Left hindlimb (tissue), 1 donor: ENCODE measurements around the gene C2.
A peak's percentile ranks its signal among the peaks of the same experiment; 100 is the strongest.
"Not testable (repeated sequence)": the region's sequence is repeated elsewhere in the genome, so short reads cannot be mapped to it uniquely, and the experiment has no call there.

Experiments
- DNase-seq: peaks from one replicate; pipeline ENCODE4 v3.0.0-alpha.2; 2018

The C2 gene

DNA sequence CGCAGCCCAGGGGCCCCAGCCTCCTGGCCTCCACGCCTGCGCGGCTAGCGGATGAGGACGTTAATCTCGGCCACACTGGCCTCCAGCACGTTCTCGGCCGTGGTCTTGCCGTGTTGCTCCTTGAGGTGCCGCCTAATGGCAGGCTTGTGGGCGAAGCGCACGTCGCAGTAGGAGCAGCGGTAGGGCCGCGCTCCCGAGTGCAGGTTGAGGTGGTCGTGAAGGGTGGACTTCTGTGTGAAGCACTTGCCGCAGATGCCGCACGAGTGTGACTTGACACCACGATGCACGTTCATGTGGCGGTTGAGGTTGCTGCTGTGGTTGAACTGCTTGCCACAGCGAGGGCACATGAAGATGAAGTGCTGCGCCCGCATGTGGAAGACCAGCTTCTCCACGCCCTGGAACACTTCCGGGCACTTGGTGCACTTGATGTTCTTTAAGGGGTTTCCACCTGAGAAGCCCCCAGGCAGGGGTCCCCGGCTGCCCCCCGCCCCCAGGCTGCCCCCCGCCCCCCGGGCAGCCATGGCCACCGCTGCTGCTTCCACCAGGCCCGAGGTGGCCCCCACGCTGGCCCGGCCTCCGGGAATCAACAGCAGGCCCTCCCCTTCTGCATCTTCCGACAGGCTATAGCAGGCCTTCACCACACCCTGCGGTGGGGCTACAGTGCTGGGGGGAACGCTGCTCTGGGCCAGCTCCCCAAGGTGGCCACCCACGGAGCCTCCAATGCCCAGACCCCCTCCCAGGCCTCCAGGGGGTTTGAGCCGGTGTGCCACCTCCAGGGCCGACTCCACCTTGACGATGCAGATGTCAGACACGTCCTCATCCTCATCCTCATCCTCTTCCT is 27.4 kb upstream of the C2 start:
- no peak for DNase-seq

DNA sequence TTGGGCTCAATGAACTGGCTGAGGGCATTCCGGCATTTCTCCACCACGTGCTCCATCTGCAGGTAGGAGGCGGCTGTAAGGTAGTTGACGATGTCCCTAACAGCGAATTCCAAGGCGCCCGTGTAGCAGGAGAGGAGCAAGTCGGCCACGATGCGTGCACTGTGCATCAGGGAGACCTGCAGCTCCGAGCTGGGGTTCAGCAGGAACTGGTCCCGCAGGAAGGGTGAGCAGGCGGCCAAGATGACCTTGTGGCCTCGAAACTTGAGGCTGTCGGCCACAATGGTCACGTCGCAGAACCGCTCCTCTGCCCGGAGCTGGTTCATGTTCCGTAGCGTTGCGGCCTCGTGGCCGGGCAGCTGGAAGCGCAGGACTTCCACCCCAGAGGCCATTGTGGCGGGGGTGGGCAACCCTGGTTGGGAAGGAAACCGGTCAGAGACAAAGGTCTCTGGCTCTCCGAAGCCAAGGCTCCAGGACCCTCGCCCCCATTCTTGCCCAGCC is 26.6 kb upstream of the C2 start:
- peak; percentile 42 for DNase-seq

DNA sequence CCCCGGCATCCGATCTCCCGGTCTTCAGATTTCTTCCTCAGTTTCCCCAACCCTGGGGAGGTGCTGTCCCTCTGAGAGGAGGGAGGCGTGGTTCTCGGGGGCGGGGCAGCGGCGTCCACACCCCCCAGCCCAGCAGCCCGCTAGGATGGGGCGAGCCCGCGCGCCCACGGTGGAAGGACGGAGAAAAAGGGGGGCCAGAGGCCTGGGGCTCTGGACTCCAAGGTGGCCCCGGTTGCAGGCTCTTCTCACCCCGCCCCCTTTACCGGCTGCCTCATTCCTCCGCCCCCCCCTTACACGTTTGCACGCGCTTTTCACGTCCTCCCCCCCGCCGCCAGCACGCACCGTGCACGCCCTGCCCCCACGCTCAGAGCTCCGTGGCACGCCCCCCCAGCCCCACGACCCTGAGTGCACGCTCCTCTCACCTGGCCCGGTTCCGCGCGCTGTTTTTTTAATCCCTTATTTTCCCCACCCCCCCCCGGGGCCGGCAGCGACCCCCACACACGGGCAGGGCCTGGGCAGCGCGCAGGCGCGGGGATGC is 26.0 kb upstream of the C2 start:
- DNase-seq: peak; percentile 79

DNA sequence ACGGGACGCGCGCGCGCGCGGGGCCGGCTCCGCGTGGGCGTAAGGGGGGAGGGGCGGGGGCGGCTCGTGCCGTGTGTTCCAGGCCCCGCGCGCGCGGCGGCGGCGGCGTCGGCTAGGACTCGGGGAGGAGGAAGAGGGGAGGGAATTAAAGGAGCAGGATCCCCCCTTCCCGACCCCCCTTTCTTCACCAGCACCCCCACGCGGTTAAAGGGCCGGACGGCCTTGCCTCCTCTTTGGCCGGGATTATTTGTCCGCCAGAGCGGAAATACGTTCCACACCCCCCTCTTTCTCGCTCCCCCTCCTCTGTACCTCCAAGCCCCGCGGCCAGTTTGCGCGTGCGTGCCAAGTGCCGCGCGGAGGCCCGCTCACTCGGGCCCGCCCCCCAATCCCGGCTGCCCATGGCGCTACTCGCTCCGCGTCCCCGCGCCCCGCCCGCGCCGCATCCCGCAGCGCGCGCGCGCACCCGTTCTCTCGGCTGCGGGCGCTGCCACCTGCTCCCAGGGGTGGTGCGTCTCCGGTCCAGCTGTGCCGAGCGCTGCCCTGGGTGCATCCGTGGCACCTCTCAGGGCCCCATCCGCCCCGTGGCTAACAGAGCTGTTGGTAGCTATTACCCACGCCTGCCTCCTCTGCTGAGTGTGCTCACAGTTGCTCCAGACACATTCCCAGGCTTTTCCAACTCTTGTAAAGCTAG is 25.4 kb upstream of the C2 start, which contains the start of gene ZBTB12:
Gene ZBTB12, minus strand, starts transcription at position 134 of the 691 bp plus-strand sequence. CDS start 781 bp downstream, outside the sequence.
- peak; percentile 98 for DNase-seq

DNA sequence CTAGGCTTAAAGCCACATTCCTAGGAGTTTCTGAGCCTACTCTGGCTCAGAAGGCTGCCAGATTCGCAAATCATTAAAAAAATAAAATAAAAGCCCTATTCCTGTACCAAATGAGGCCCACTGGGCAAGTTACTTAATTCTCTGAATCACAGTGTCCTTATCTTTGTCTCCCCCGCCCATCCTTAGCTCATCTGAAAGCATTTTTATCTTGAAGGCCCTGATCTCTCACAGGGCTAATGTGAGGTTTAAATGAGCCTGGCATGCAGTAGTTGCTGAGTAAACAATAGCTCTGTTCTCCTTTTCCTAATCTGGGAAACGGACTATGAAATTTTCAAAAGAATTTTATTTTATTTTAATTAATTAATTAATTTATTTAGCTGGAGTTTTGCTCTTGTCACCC is 23.6 kb upstream of the C2 start:
- no peak for DNase-seq

DNA sequence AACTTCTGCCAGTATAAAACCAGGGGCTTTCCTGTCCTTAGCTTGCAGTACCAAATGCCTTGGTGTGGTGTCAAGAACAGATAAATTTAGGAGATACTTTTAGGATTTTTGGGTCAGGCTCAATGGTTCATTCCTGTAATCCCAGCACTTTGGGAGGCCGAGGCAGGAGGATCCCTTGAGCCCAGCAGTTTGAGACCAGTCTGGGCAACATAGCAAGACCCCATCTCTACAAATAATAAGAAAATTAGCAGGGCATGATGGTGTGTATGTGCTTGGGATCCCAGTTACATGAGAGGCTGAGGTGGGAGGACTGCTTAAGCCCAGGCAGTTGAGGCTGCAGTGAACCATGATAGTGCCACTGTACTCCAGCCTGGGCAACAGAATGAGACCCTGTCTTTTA is 22.5 kb upstream of the C2 start:
- DNase-seq: no peak

DNA sequence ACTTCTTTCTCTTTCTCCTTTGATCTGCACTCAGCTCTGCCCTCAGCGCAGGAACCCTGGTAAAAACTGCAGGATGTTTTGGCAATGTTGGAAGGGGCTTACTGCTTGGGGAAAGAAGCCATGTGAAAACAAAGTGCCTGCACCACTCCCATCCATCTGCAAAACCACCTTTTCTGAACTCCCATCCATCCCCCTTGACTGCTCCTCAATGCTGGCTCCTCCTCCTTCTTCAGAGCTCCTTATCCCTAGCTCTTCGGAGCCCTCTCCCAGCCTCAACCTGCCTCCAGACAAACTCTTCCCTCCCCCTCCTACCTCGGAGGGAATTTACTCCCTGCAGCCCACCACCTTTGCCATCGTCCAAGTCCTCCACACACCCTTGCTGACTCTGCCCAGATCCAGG is 21.4 kb upstream of the C2 start:
- no peak for DNase-seq

DNA sequence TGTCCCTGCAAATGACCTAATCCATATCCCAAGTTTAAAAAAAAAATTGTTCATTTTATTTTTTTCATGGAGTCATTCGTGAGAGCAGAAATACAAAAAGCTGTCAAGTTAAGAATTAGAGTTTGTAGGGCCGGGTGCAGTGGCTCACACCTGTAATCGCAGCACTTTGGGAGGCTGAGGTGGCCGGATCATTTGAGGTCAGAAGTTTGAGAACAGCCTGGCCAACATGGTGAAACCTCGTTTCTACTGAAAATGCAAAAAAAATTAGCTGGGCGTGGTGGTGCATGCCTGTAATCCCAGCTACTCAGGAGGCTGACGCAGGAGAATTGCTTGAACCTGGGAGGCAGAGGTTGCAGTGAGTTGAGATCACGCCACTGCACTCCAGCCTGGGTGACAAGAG is 20.8 kb upstream of the C2 start:
- DNase-seq: not testable (repeated sequence)

DNA sequence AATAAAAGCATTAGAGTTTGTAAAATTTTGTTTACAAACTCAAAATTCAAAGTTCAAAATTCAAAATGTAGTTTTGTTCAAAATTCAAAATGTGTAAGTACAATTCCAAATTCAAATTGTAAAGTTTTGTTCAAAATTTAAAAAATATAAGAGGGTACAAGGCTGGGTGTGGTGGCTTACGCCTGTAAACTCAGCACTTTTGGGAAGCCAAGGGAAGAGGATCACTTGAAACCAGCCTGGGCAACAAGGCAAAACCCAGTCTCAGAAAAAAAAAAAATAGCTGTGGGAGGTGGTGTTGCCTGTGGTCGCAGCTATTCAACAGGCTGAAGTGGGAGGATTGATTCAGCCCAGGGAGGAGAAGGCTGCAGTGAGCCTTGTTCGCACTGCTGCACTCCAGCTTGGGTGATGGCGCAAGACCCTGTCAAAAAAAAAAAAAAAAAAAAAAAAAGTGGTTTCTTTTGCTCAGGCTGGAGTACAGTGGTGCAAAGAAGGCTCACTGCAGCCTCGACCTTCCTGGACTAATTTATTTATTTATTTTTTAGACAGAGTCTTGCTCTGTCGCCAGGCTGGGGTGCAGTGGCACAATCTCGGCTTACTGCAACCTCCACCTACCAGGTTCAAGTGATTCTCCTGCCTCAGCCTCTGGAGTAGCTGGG is 20.2 kb upstream of the C2 start:
- DNase-seq: no peak

DNA sequence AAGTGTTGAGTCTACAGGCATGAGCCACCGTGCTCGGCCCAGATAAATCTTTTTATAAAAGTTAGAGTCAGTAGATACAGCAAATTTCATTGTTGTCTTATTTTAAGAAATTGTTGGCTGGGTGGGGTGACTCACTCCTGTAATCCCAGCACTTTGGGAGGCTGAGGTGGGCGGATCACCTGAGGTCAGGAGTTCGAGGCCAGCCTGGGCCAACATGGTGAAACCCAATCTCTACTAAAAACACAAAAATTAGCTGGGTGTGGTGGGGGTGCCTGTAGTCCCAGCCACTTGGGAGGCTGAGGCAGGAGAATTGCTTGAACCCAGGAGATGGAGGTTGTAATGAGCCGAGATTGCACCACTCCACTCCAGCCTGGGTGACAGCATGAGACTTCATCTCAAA is 19.3 kb upstream of the C2 start:
- not testable (repeated sequence) for DNase-seq

DNA sequence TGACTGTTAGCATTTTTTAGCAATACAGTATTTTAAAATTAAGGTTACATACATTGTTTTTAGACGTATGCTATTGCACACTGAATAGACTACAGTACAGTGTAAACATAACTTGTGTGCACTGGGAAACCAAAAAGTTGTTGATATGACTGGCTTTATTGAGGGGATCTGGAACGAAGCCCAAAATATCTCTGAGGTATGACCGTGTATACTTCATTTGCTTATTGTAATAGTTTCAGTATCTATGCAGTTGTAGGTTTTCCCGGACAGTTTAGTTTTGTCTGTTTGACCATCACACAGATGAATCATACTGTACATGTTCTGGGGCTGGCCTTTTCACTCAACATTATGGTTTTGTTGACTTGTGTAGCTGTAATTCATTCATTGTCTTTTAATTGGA is 18.7 kb upstream of the C2 start:
- DNase-seq: no peak

DNA sequence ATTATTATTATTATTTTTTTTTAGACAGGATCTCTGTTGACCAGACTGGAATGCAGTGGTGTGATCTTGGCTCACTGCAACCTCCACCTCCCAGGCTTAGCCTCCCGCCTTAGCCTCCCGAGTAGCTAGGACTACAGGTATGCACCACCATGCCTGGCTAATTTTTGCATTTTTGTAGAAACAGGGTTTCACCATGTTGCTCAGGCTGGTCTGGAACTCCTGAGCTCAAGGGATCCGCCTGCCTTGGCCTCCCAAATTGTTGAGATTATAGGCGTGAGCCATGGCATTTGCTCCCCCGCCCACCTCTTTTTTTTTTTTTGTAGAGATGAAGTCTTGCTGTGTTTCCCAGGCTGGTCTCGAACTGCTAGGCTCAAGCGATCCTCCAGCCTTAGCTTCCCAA is 18.2 kb upstream of the C2 start:
- not testable (repeated sequence) for DNase-seq

DNA sequence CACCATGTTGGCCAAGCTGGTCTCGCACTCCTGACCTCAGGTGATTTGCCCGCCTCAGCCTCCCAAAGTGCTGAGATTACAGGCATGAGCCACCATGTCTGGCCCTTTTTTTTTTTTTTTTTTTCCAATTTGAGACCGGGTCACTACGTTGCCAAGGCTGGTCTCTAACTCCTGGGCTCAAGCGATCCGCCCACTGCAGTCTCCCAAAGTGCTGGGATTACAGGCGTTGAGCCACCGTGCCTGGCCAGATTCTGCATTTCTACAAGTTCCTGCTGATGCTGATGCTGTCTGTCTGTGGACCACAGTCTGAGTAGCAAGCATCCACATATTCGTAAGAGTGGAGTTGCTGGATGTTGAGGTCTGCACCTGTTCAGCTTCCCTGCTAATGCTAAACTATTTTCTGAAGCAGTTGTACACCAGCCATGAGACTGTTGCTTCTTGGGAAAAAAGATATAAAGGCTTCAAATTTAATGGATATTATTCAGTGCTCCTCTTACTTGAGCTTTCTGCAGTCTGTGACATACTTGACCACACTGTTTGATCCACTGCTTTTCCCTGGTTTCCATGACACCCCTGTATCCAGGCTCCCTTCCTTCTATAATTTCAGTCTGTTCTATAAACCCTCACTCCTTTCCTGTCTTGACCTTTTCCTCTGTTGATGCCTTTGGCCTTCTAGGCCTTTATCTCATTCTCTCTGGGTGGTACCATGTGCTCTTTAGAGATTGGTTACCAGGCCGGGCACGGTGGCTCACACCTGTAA is 15.5 kb upstream of the C2 start:
- DNase-seq: no peak

DNA sequence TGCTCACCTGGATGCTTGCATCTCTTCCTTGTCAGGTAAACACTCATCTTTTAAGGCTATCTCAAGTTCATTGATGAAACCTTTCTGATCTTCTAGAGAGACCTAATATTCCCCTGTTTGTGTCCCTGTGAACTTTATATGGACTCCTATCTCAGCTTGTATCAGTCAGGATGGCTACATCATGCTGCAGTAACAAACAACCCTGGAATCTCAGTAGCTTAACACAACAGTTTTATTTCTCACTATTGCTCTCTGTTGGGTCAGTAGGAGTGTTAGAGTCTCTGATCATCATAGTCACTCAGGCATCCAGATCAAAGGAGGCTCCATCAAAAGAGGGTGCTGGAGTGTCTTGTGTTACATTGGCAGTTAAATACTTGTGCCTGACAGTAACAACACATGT is 12.2 kb upstream of the C2 start:
- DNase-seq: no peak

DNA sequence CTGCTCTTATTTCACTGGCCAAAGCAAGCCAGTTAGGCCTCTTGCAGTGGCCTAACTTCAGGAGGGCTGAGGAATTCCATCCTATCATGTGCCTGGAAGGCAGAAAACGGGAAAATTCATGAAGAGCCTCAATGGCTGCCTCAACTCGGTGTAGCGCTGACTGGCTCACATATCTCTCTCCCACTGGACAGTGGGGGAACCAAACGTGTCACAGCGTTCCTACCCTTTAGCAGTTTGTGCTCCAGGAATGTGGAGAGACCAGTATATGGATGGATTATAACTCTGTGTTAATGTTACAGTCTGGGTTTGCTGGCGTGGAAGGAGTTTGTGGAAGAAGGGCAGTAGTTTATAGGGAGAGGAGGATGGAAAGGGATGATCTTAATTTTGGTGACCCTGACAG is 11.8 kb upstream of the C2 start:
- no peak for DNase-seq

DNA sequence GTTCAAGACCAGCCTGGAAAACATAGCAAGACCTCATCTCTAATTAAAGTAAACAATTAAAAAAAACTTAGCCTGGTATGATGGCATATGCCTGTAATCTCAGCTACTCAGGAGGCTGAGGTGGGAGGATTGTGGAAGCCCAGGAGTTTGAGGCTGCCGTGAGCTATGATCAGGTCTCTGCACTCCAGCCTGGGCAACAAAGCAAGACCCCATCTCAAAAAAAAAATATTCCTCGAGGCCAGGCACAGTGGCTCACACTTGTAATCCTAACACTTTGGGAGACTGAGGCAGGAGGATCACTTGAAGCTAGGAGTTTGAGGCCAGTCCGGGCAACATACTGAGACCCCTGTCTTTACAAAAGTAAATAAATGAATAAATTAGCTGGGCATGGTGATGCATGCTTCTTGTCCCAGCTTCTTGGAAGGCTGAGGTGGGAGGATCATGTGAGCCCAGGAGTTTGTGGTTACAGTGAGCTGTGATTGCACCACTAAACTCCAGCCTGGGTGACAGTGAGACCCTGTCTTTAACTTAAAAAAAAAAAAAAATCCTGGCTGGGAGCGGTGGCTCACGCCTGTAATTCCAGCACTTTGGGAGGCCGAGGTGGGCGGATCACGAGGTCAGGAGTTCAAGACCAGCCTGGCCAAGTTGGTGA is 9.3 kb upstream of the C2 start:
- DNase-seq: no peak

DNA sequence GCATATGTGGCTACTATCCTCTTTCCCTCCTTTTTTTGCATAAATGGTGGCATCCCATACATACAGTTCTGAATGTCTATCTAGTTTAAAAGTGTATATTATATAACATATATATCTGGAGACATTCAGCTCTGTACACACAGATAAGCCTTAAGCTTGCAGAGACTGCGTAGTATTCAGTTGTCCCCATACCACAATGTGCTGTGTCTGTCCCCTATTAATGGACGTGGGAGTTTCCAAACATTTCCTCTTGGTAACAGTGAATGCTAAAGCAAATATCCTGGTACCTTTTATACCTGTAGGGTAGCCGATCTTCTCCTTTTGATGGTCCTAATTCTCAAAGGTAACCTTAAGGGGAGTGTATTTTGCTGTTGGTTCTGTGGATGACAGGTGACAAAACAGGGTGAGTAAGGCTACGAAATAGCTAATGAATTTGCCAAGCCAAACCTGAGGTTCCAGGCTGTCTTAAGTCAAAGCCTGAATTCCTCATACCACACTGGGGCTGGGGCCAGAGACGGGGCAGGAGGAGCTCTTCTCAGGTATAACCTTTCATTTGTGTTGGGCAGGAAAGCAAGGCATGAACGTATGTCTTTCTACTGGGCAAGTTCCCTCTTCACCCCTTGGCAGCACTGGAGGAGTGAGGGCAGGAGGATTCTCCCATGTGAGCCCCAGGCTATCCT is 7.8 kb upstream of the C2 start:
- DNase-seq: no peak

DNA sequence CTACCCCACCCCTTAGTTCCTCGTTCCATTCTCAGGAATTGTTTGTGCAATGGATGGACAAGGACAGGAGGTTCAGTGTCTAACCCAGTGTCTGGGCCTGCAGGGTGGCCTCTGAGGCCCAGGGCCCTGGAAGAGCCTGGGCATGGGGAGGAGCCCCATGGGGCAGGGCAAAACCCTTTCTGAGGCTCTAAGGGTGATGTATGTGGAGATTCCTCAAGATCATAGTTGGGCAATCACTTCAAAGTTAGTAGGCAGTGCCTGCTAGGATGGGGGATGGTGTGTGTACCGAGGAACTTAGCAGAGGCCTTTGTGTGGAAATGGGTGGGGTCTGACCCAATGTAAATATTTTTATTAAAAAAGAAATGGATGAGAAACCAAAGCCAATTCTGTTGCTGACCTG is 6.7 kb upstream of the C2 start:
- no peak for DNase-seq

DNA sequence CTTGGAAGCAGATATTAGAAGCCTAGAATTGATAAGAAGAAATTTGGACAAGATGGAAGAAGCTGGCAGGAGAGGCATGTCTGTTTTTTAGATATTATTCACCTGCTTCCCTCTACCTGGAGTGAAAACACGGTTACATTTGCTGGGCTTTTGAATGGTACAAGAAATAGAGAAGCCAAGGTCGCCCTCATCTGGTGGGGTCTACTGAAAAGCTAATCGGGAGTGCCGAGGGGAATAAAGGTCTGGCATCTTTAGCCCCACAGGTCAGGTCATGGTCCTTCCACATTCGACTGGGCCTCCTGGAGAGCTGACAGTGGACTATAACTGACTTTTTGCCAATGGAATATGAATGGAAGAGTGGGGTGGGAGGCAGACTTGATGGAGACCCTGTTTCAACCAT is 4.6 kb upstream of the C2 start:
- DNase-seq: no peak

DNA sequence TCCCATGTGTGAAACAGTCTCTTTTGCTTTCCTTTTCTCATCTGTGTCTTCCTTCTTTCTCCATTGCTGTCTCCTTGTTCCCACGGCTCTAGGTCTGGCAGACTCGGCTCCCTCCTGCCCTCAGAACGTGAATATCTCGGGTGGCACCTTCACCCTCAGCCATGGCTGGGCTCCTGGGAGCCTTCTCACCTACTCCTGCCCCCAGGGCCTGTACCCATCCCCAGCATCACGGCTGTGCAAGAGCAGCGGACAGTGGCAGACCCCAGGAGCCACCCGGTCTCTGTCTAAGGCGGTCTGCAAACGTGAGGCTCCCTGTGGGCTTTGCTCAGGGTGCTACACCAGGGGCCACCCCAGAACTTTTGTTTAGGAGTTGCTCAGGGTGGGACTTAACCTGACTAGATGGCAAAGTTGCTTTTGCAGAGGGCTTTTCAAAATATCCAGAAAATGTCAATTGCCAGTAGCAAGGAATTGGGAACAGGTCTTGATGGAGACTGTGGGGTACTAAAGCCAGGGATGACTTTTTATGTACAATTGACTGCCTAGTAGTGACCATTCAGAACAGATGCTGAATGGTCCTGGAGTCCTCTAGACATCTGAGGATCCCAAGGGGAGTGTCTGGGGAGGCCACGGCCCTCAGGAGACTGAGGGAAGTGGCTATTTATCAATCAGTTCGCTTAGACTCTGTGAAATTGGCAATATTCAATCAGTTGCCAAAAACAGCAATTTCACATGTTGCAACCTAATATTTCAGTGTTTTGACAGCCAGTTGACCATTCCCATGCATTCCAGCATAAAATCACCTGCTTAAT is 550 bp downstream of the C2 start:
- no peak for DNase-seq

DNA sequence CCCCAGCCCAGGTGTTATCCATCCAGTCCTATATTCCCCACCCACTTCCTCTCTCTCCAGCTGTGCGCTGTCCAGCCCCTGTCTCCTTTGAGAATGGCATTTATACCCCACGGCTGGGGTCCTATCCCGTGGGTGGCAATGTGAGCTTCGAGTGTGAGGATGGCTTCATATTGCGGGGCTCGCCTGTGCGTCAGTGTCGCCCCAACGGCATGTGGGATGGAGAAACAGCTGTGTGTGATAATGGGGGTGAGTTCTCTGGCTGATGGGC is 1.1 kb downstream of the C2 start:
- DNase-seq: no peak
